Ascending aorta (tissue), 2 donors: ENCODE results near the gene ASRGL1. TPM values are rescaled to one million over a fixed set of nuclear protein-coding genes. Genes with fewer than 3 reads are reported as not detected.
"Not testable (repeated sequence)": the region's sequence is repeated elsewhere in the genome, so short reads cannot be mapped to it uniquely, and the experiment has no call there.

ENCODE experiments used
- DNase-seq, 2 donors: peaks; one replicate each; pipeline ENCODE4 v3.0.0-alpha.2; 2019; ENCODE audit warnings: low spot score in 2 of 2
- H3K27ac ChIP-seq, 2 donors: fragments of 200-600 bp; sonication (generic); one replicate each; pipeline ENCODE4 v1.5.1; 2016 to 2017; ENCODE audit warnings: mild to moderate bottlenecking in 1 of 2
- H3K27me3 ChIP-seq: fragments of 200-600 bp; sonication (generic); one replicate; pipeline ENCODE4 v1.5.1; 2017
- H3K36me3 ChIP-seq, 2 donors: fragments of 200-600 bp; sonication (generic); one replicate each; pipeline ENCODE4 v1.5.1; 2016
- H3K4me1 ChIP-seq, 2 donors: fragments of 200-600 bp; sonication (generic); one replicate each; pipeline ENCODE4 v1.5.1; 2016 to 2017; ENCODE audit warnings: mild to moderate bottlenecking in 1 of 2
- H3K4me3 ChIP-seq, 2 donors: fragments of 200-600 bp; sonication (generic); one replicate each; pipeline ENCODE4 v1.5.1; 2016 to 2017; ENCODE audit warnings: mild to moderate bottlenecking in 1 of 2
- H3K9me3 ChIP-seq, 2 donors: fragments of 200-600 bp; sonication (generic); one replicate each; pipeline ENCODE4 v1.5.1; 2016
- CTCF ChIP-seq, 3 experiments: fragments of 200-600 bp in 2 of 3; fragments of 450-650 bp in 1 of 3; sonication (generic) in 2 of 3; IDR thresholded peaks; one replicate each; pipeline ENCODE4 v1.5.1; 2016 to 2019; ENCODE audit warnings: antibody characterized with exemption in 3 of 3, mild to moderate bottlenecking in 1 of 3, moderate library complexity in 1 of 3
- intact Hi-C: fragments of 100-400 bp; cut with DNase I; formaldehyde crosslinking; loops from one replicate; pipeline ENCODE4 v1.15.1; 2023
- total RNA-seq: library from RNA; depleted of rRNA; stranded (reverse); fragments of >200 nt; gene quantifications from one replicate; pipeline ENCODE4 v1.1.0, GENCODE V29; 2016

Gene ASRGL1
- total RNA-seq, 1 donor from 2014 or later = 69.8 TPM

GRCh38 chr11:62359475-62359874, 22.2 kb downstream of the ASRGL1 start:
- no peak overlapping the region for H3K27ac ChIP-seq
- intact Hi-C loops = no loop called here

DNA sequence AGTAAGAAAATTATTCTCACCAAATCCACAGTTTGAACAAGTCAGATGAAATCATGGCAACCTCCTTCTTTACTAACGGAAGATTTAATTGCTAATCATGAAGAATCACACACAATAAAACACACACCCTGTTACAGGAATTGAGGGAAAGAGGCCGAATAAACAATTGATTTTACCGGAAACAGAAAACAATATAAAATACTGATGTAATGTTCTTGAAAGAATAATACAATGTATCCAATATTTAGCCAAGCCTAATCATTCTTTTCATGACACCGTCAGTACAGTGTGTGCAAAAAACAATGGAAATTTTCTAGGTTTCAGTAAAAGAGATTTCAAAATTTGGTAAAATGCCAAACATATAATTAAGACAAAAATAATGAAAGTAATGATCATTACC, 23.4 kb downstream of the ASRGL1 start:
- H3K4me3 ChIP-seq = no peak overlapping the region
- TF ChIP-seq CTCF (IDR thresholded peaks at IDR 0.05) = no peak
- H3K27ac ChIP-seq = no peak overlapping the region
- H3K9me3 ChIP-seq = no peaks in the 10 kb centered on the region
- H3K4me1 ChIP-seq = no peaks in the 10 kb centered on the region
- no peak for DNase-seq
- no peaks in the 10 kb centered on the region for H3K27me3 ChIP-seq
- intact Hi-C loops = no loop called here
- no peaks in the 10 kb centered on the region for H3K36me3 ChIP-seq

More at GRCh38 chr11:62359475-62359874, 22.2 kb downstream of the ASRGL1 start:
- H3K9me3 ChIP-seq = no peaks in the 10 kb centered on the region
- no peak for DNase-seq
- no peak overlapping the region for H3K4me3 ChIP-seq
- H3K27me3 ChIP-seq = no peaks in the 10 kb centered on the region
- no peaks in the 10 kb centered on the region for H3K36me3 ChIP-seq
- TF ChIP-seq CTCF (IDR thresholded peaks at IDR 0.05) = no peak
- H3K4me1 ChIP-seq = no peaks in the 10 kb centered on the region

GRCh38 chr11:62368861-62369477, 31.7 kb downstream of the ASRGL1 start:
- H3K27me3 ChIP-seq, intact Hi-C loops, H3K4me3 ChIP-seq, H3K36me3 ChIP-seq, H3K9me3 ChIP-seq, DNase-seq, H3K4me1 ChIP-seq, H3K27ac ChIP-seq: not testable (repeated sequence)

- peak in 1 of 2 donors; percentile 62 for DNase-seq
- intact Hi-C loops = no loop called here
- no peaks in the 10 kb centered on the region for H3K9me3 ChIP-seq
- no peaks in the 10 kb centered on the region for H3K4me1 ChIP-seq
- no peak for TF ChIP-seq CTCF (IDR thresholded peaks at IDR 0.05)
- H3K27me3 ChIP-seq = no peaks in the 10 kb centered on the region
- H3K4me3 ChIP-seq = peak overlapping the region in 1 of 2 donors; percentile 36
- no peak overlapping the region for H3K27ac ChIP-seq
- no peaks in the 10 kb centered on the region for H3K36me3 ChIP-seq
Observed at GRCh38 chr11:62370743-62371440, 33.6 kb downstream of the ASRGL1 start.

DNA sequence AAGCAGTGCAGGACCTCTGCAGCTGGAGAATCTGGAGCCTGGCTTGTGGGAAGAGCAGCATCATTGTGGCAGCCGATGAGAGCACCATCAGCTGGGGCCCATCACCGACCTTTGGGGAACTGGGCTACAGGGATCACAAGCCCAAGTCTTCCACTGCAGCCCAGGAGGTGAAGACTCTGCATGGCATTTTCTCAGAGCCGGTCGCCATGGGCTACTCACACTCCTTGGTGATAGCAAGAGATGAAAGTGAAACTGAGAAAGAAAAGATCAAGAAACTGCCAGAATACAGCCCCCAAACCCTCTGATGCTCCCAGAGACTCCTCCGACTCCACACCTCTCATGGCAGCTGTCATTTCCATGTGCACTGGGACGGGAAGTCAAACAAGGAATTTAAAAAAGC, 35.6 kb downstream of the ASRGL1 start:
- TF ChIP-seq CTCF (IDR thresholded peaks at IDR 0.05) = no peak
- DNase-seq = no peak
- Histone ChIP-seq H3K9me3 (no peaks in the 10 kb centered on the region), H3K4me3 (no peak overlapping the region), H3K4me1 (no peaks in the 10 kb centered on the region), H3K36me3 (no peaks in the 10 kb centered on the region), H3K27me3 (no peaks in the 10 kb centered on the region), H3K27ac (no peak overlapping the region)
- intact Hi-C loops = no loop called here

DNA sequence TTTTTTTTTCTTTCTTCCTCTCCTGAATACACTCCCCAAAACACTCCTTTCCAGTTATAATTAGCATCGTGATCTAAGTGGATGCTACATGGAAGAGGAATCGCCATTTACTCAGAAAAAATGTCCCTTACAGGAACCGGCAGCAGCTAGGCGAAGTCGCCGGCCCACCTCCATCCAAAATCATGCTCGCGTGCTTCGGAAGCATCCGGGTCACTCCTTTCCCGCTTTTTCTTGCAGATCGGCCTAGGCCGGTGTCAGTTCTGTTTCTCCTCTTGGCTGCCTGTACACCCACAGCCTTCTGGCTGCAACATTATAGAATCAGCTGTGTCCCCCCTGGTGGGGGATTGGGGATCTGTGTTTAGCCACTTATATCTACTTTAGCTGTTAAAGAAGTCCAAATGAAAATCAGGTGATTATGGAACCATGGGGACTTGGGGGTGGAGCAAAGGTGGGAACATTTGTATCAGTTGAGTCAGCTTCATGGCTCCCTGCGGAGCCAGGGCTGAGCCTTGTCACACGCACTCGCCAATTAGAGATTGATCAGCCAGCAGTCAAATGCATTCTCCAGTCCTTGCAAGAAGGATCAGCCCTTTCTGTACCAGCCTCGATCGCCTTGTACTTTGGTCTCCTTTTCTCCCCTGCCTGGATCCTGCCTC, 36.3 kb downstream of the ASRGL1 start:
- Histone ChIP-seq H3K36me3 (no peaks in the 10 kb centered on the region), H3K27ac (no peak overlapping the region), H3K27me3 (no peaks in the 10 kb centered on the region), H3K4me3 (no peak overlapping the region), H3K4me1 (no peaks in the 10 kb centered on the region), H3K9me3 (no peaks in the 10 kb centered on the region)
- DNase-seq = no peak
- intact Hi-C loops = no loop called here
- no peak for TF ChIP-seq CTCF (IDR thresholded peaks at IDR 0.05)
